HEK293 (cell line): Measurements from ENCODE around the gene KDM4B.
A peak's percentile ranks its signal among the peaks of the same experiment; 100 is the strongest.

Source experiments
- CTCF ChIA-PET: fragments of 350-600 bp; formaldehyde crosslinking; extraction: SDS; loops from one replicate; lab custom pipeline; 2021; ENCODE audit warnings: antibody characterized with exemption; lab: Yijun Ruan, JAX
- POLR2A ChIA-PET: fragments of 300-600 bp; formaldehyde crosslinking; extraction: SDS; loops from one replicate; lab custom pipeline; 2020; ENCODE audit warnings: antibody characterized with exemption, inconsistent platforms; lab: Yijun Ruan, JAX
- H3K27ac ChIP-seq: fragments of 200-500 bp; sonication (Bioruptor generic); 2 replicates; pipeline ENCODE4 v1.5.1; 2014; ENCODE audit warnings: low read depth, low read length, control low read depth, inconsistent platforms; ENCODE audit errors: extremely low read depth
- H3K36me3 ChIP-seq, 2 experiments: fragments of 200-500 bp in 1 of 2; sonication (Bioruptor generic) in 1 of 2; 1 replicate in 1 of 2; 2 replicates in 1 of 2; pipeline ENCODE4 v1.5.1; 2014 to 2017; ENCODE audit warnings: inconsistent platforms in 2 of 2, low read length in 2 of 2; ENCODE audit not compliant: control insufficient read depth in 2 of 2, insufficient read depth in 1 of 2
- H3K4me1 ChIP-seq: fragments of 200-500 bp; sonication (Bioruptor generic); 2 replicates; pipeline ENCODE4 v1.5.1; 2014; ENCODE audit warnings: mild to moderate bottlenecking, low read length, inconsistent platforms; ENCODE audit not compliant: control insufficient read depth, insufficient read depth
- H3K4me3 ChIP-seq: 2 replicates; pipeline ENCODE4 v1.5.1; 2011; ENCODE audit warnings: low read depth, mild to moderate bottlenecking, control low read depth, low read length, moderate library complexity
- H3K9me3 ChIP-seq: fragments of 200-500 bp; sonication (Bioruptor generic); 2 replicates; pipeline ENCODE4 v1.5.1; 2014; ENCODE audit warnings: low read depth, low read length, inconsistent platforms; ENCODE audit not compliant: control insufficient read depth, insufficient read depth
- GLI4 ChIP-seq: fragments of 450-650 bp; formaldehyde crosslinking; IDR thresholded peaks from 2 replicates; pipeline ENCODE4 v1.5.1; 2016; ENCODE audit warnings: missing biosample characterization, missing genetic modification characterization
- SETDB1 ChIP-seq: IDR thresholded peaks from one replicate; pipeline ENCODE4 v1.6.1; 2017; ENCODE audit warnings: mild to moderate bottlenecking, low read length, moderate library complexity, mixed read lengths; ENCODE audit not compliant: insufficient read length
- SP7 ChIP-seq: fragments of 450-650 bp; formaldehyde crosslinking; IDR thresholded peaks from 2 replicates; pipeline ENCODE4 v1.5.1; 2016; ENCODE audit warnings: missing biosample characterization, missing genetic modification characterization
- ZBTB17 ChIP-seq: fragments of 450-650 bp; formaldehyde crosslinking; IDR thresholded peaks from 2 replicates; pipeline ENCODE4 v1.5.1; 2016; ENCODE audit warnings: missing biosample characterization, missing genetic modification characterization
- ZBTB20 ChIP-seq: fragments of 450-650 bp; formaldehyde crosslinking; IDR thresholded peaks from 2 replicates; pipeline ENCODE4 v1.5.1; 2016; ENCODE audit warnings: missing biosample characterization, missing genetic modification characterization
- ZBTB21 ChIP-seq: fragments of 450-650 bp; formaldehyde crosslinking; IDR thresholded peaks from 2 replicates; pipeline ENCODE4 v1.5.1; 2017; ENCODE audit warnings: missing biosample characterization, missing genetic modification characterization
- ZEB2 ChIP-seq: fragments of 450-650 bp; formaldehyde crosslinking; IDR thresholded peaks from 2 replicates; pipeline ENCODE4 v1.5.1; 2016; ENCODE audit warnings: missing biosample characterization, missing genetic modification characterization
- ZIC2 ChIP-seq: fragments of 450-650 bp; formaldehyde crosslinking; IDR thresholded peaks from 2 replicates; pipeline ENCODE4 v1.5.1; 2016; ENCODE audit warnings: missing biosample characterization, missing genetic modification characterization
- ZNF184 ChIP-seq: fragments of 450-650 bp; IDR thresholded peaks from 2 replicates; pipeline ENCODE4 v1.5.1; 2018; ENCODE audit warnings: missing biosample characterization, mild to moderate bottlenecking, missing genetic modification characterization
- ZNF248 ChIP-seq: fragments of 450-650 bp; formaldehyde crosslinking; IDR thresholded peaks from 2 replicates; pipeline ENCODE4 v1.5.1; 2017; ENCODE audit warnings: missing biosample characterization, missing genetic modification characterization
- ZNF302 ChIP-seq: fragments of 450-650 bp; formaldehyde crosslinking; IDR thresholded peaks from 2 replicates; pipeline ENCODE4 v1.5.1; 2016; ENCODE audit warnings: missing biosample characterization, missing genetic modification characterization, low read depth
- ZNF426 ChIP-seq: fragments of 450-650 bp; formaldehyde crosslinking; IDR thresholded peaks from 2 replicates; pipeline ENCODE4 v1.5.1; 2017; ENCODE audit warnings: missing biosample characterization, missing genetic modification characterization, mild to moderate bottlenecking, inconsistent platforms, moderate library complexity
- ZNF621 ChIP-seq: fragments of 450-650 bp; formaldehyde crosslinking; IDR thresholded peaks from 2 replicates; pipeline ENCODE4 v1.5.1; 2017; ENCODE audit warnings: missing biosample characterization, missing genetic modification characterization
- ZNF623 ChIP-seq: fragments of 450-650 bp; formaldehyde crosslinking; IDR thresholded peaks from 2 replicates; pipeline ENCODE4 v1.5.1; 2016; ENCODE audit warnings: missing biosample characterization, missing genetic modification characterization
- TF ChIP-seq, protein P1 (sequence below): fragments of 450-650 bp; formaldehyde crosslinking; IDR thresholded peaks from 2 replicates; pipeline ENCODE4 v1.5.1; 2016; ENCODE audit warnings: missing biosample characterization, missing genetic modification characterization, borderline replicate concordance
- TF ChIP-seq, protein P2 (sequence below): fragments of 450-650 bp; formaldehyde crosslinking; IDR thresholded peaks from 2 replicates; pipeline ENCODE4 v1.5.1; 2016; ENCODE audit warnings: missing biosample characterization, missing genetic modification characterization
- TF ChIP-seq, protein P3 (sequence below): fragments of 450-650 bp; formaldehyde crosslinking; IDR thresholded peaks from 2 replicates; pipeline ENCODE4 v1.5.1; 2016; ENCODE audit warnings: missing biosample characterization, missing genetic modification characterization
- TF ChIP-seq, protein P4 (sequence below): fragments of 450-650 bp; IDR thresholded peaks from 2 replicates; pipeline ENCODE4 v1.5.1; 2018; ENCODE audit warnings: missing biosample characterization, mild to moderate bottlenecking, missing genetic modification characterization

Gene KDM4B

DNA sequence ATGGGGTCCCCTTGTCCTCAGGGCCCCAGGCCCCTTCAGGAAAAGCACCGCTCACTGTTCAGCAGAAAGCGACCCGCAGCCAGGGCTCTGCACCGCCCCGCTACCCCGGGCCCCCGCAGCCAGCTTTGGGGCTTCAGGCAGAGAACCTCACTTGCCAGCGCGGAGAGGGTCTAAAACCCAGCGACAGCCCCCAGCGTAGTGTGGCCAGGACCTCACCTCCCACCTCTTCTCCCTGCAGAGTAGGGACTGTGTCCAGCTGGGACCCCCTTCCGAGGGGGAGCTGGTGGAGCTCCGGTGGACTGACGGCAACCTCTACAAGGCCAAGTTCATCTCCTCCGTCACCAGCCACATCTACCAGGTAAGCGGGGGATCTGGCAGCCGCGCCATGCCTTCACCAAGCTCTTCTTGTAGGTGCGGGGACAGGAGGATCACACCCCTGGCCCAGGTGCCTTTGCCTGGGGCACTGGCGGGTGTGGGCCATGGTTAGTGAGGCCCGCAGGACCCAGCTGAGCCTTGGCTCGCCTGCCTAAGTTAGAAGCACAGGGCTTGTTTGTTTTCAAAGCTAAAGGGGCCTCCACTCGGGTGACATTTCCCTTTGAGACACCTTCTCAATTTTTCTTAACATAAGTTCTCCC lies 175.7 kb downstream of the KDM4B start:
- no peak overlapping the region for H3K4me3 ChIP-seq
- H3K4me1 ChIP-seq = no peaks in the 10 kb centered on the region
- POLR2A ChIA-PET = no interaction called here
- no peaks in the 10 kb centered on the region for H3K9me3 ChIP-seq
- TF ChIP-seq, protein P1, sequence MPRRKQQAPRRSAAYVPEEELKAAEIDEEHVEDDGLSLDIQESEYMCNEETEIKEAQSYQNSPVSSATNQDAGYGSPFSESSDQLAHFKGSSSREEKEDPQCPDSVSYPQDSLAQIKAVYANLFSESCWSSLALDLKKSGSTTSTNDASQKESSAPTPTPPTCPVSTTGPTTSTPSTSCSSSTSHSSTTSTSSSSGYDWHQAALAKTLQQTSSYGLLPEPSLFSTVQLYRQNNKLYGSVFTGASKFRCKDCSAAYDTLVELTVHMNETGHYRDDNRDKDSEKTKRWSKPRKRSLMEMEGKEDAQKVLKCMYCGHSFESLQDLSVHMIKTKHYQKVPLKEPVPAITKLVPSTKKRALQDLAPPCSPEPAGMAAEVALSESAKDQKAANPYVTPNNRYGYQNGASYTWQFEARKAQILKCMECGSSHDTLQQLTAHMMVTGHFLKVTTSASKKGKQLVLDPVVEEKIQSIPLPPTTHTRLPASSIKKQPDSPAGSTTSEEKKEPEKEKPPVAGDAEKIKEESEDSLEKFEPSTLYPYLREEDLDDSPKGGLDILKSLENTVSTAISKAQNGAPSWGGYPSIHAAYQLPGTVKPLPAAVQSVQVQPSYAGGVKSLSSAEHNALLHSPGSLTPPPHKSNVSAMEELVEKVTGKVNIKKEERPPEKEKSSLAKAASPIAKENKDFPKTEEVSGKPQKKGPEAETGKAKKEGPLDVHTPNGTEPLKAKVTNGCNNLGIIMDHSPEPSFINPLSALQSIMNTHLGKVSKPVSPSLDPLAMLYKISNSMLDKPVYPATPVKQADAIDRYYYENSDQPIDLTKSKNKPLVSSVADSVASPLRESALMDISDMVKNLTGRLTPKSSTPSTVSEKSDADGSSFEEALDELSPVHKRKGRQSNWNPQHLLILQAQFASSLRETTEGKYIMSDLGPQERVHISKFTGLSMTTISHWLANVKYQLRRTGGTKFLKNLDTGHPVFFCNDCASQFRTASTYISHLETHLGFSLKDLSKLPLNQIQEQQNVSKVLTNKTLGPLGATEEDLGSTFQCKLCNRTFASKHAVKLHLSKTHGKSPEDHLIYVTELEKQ (tag by site-specific recombination) = no peak
- peak; percentile 32; the same call in 1 of the 2 replicates for TF ChIP-seq ZIC2 (tag by site-specific recombination)
- H3K27ac ChIP-seq = no peak overlapping the region
- CTCF ChIA-PET = no interaction called here
- H3K36me3 ChIP-seq = peaks cover 4 to 39% of the 10 kb centered on the region in 2 experiments; a peak in 2 of 3 replicates

DNA sequence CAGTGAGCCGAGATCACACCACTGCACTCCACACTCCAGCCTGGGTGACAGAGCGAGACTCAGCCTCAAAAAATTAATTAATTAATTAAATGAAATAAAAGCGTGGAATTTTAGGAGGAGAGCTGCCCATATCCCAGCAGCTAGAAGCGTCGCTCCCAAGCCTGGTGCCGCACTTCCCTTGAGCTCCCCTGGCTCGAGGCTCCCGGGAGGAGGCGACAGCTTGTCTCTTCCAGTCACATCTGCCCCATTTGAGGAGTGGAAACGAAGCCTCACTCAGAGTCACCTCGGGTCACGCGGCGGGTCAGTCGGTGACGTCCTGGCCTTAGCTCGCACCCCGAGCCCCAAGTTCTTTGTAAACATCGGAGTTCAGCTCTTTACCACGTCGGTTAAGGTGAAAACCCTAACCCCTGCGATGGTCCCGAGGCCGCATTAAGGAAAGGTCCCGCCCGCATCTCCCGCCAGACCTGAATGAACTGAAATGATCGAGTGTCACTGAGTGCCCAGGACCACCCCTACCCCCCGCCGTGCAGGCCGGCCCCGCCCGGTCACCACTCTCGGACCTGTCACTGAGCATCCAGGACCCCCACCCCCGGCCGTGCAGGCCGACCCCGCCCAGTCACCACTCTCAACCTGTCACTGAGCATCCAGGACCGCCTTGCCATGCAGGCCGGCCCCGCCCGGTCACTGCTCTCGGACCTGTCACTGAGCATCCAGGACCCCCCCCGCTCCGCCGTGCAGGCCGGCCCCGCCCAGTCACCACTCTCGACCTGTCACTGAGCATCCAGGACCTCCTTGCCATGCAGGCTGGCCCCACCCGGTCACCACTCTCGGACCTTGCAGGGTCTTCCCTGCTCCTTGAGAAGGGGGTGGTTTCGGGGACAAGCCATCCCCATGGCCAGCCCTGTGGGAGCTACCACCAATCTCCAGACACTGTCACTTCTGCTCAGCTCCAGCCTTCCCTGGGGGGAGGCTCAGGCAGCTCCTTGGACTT lies 176.9 kb downstream of the KDM4B start:
- CTCF ChIA-PET = interaction anchor here (0.7 to 1.0 kb wide), 2 partner anchors 8 to 69 kb away, joined by 3 to 5 read pairs; no protein-coding TSS in a partner anchor
- Histone ChIP-seq H3K9me3 (no peaks in the 10 kb centered on the region), H3K4me1 (no peaks in the 10 kb centered on the region), H3K4me3 (no peak overlapping the region), H3K27ac (no peak overlapping the region), H3K36me3 (peaks cover 4 to 33% of the 10 kb centered on the region in 2 experiments; a peak in 2 of 3 replicates)
- TF ChIP-seq GLI4 (no peak), ZNF621 (tag by site-specific recombination) (no peak), SETDB1 (no peak), ZNF302 (tag by site-specific recombination) (no peak), ZNF184 (tag by site-specific recombination) (no peak), ZEB2 (tag by site-specific recombination) (no peak), ZBTB17 (no peak), ZBTB21 (tag by site-specific recombination) (no peak), ZNF426 (no peak), ZNF623 (no peak), SP7 (no peak), ZBTB20 (tag by site-specific recombination) (no peak), ZNF248 (no peak)
- TF ChIP-seq, protein P2, sequence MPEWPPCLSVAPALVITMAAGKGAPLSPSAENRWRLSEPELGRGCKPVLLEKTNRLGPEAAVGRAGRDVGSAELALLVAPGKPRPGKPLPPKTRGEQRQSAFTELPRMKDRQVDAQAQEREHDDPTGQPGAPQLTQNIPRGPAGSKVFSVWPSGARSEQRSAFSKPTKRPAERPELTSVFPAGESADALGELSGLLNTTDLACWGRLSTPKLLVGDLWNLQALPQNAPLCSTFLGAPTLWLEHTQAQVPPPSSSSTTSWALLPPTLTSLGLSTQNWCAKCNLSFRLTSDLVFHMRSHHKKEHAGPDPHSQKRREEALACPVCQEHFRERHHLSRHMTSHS (tag by site-specific recombination) = no peak
- TF ChIP-seq, protein P3, sequence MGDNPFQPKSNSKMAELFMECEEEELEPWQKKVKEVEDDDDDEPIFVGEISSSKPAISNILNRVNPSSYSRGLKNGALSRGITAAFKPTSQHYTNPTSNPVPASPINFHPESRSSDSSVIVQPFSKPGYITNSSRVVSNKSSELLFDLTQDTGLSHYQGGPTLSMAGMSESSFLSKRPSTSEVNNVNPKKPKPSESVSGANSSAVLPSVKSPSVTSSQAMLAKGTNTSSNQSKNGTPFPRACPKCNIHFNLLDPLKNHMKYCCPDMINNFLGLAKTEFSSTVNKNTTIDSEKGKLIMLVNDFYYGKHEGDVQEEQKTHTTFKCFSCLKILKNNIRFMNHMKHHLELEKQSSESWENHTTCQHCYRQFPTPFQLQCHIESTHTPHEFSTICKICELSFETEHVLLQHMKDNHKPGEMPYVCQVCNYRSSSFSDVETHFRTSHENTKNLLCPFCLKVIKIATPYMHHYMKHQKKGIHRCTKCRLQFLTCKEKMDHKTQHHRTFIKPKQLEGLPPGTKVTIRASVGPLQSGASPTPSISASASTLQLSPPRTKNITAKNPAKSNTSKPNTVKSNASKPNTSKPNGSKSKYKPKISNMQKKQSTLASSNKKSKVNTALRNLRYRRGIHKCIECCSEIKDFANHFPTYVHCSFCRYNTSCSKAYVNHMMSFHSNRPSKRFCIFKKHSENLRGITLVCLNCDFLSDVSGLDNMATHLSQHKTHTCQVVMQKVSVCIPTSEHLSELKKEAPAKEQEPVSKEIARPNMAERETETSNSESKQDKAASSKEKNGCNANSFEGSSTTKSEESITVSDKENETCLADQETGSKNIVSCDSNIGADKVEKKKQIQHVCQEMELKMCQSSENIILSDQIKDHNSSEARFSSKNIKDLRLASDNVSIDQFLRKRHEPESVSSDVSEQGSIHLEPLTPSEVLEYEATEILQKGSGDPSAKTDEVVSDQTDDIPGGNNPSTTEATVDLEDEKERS (tag by site-specific recombination) = no peak
- TF ChIP-seq, protein P4, sequence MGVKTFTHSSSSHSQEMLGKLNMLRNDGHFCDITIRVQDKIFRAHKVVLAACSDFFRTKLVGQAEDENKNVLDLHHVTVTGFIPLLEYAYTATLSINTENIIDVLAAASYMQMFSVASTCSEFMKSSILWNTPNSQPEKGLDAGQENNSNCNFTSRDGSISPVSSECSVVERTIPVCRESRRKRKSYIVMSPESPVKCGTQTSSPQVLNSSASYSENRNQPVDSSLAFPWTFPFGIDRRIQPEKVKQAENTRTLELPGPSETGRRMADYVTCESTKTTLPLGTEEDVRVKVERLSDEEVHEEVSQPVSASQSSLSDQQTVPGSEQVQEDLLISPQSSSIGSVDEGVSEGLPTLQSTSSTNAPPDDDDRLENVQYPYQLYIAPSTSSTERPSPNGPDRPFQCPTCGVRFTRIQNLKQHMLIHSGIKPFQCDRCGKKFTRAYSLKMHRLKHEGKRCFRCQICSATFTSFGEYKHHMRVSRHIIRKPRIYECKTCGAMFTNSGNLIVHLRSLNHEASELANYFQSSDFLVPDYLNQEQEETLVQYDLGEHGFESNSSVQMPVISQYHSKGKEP (tag by site-specific recombination) = no peak
- POLR2A ChIA-PET = no interaction called here
